ENCODE results near the gene SERAC1. TPM values are rescaled to one million over a fixed set of nuclear protein-coding genes. Genes with fewer than 3 reads are reported as not detected.

The SERAC1 gene
- total and polyA plus RNA-seq, 2 donors from 2014 or later, result 5.8 to 6.7 TPM

DNA sequence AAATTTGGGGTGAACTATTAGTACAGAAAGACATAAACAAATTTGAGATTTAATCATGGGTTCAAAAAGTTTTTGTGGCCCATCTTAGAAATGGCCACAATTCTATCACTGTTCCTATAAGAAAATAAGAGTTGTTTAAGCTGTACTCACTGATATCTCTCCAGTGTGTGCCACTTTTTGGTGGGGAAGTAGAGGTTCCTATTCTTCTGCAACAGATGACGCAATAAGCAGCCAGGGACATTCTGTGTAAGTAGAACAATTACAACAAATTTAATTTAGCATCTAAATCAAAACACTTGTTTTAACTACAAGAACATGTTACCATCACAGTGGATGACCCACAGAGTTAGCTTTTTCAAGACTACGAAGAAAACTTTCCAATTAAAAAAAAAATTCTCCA, 9.9 kb downstream of the SERAC1 start:
- Histone ChIP-seq H3K4me3 (ENCODE audit: low read length in 3 of 3) (no peak overlapping the region), H3K36me3 (ENCODE audit: control insufficient read depth in 2 of 3, insufficient read depth in 3 of 3, low read length in 3 of 3) (no peaks in the 10 kb centered on the region), H3K9me3 (ENCODE audit: control insufficient read depth in 2 of 3, insufficient read depth in 1 of 3, low read length in 3 of 3) (no peaks in the 10 kb centered on the region), H3K27me3 (ENCODE audit: control insufficient read depth, insufficient read depth, low read length) (no peaks in the 10 kb centered on the region), H3K9ac (ENCODE audit: low read length in 3 of 3) (no peak overlapping the region), H3K4me1 (ENCODE audit: control insufficient read depth in 2 of 3, insufficient read depth in 2 of 3, low read depth in 1 of 3, low read length in 3 of 3) (no peaks in the 10 kb centered on the region), H3K27ac (ENCODE audit: low read depth in 2 of 2, low read length in 2 of 2) (no peak overlapping the region)
- DNase-seq (no peak), FAIRE-seq (no peak)
- TF ChIP-seq, protein P1, sequence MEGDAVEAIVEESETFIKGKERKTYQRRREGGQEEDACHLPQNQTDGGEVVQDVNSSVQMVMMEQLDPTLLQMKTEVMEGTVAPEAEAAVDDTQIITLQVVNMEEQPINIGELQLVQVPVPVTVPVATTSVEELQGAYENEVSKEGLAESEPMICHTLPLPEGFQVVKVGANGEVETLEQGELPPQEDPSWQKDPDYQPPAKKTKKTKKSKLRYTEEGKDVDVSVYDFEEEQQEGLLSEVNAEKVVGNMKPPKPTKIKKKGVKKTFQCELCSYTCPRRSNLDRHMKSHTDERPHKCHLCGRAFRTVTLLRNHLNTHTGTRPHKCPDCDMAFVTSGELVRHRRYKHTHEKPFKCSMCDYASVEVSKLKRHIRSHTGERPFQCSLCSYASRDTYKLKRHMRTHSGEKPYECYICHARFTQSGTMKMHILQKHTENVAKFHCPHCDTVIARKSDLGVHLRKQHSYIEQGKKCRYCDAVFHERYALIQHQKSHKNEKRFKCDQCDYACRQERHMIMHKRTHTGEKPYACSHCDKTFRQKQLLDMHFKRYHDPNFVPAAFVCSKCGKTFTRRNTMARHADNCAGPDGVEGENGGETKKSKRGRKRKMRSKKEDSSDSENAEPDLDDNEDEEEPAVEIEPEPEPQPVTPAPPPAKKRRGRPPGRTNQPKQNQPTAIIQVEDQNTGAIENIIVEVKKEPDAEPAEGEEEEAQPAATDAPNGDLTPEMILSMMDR (IDR thresholded peaks at IDR 0.05; ENCODE audit: borderline replicate concordance, extremely low read depth, insufficient read depth), result no peak
- intact Hi-C loops (cut with DNase I), result no loop called here

DNA sequence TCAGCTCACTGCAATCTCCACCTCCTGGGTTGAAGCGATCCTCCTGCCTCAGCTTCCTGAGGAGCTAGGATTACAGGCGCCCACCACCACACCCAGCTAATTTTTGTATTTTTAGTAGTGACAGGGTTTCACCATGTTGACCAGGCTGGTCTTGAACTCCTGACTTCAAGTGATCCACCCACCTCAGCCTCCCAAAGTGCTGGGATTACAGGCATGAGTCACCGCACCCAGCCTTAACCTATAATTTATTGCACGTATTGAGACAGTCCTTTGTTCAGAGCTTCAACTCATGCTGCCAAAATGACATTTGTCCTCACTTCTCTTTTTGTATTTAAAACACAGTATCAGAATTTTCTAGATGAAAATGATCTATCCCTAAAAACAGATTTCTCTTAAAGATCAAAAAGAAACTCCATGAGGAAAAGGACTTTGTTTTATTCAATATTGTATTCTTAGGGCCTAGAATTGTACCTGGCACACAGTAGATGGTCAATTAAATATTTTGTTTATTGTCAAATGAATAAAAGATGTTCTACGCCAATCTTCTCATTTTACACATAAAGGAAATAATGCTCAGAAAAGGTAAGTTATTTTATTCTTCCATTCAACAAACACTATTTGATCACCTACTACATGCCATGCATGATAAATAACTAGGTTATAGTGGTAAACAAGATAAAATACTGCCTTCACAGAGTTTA, 10.8 kb downstream of the SERAC1 start:
- Histone ChIP-seq H3K27me3 (ENCODE audit: control insufficient read depth, insufficient read depth, low read length) (no peaks in the 10 kb centered on the region), H3K4me3 (ENCODE audit: low read length in 3 of 3) (no peak overlapping the region), H3K4me1 (ENCODE audit: control insufficient read depth in 2 of 3, insufficient read depth in 2 of 3, low read depth in 1 of 3, low read length in 3 of 3) (no peaks in the 10 kb centered on the region), H3K27ac (ENCODE audit: low read depth in 2 of 2, low read length in 2 of 2) (no peak overlapping the region), H3K36me3 (ENCODE audit: control insufficient read depth in 2 of 3, insufficient read depth in 3 of 3, low read length in 3 of 3) (no peaks in the 10 kb centered on the region), H3K9ac (ENCODE audit: low read length in 3 of 3) (no peak overlapping the region), H3K9me3 (ENCODE audit: control insufficient read depth in 2 of 3, insufficient read depth in 1 of 3, low read length in 3 of 3) (no peaks in the 10 kb centered on the region)
- no peak for FAIRE-seq
- intact Hi-C loops (cut with DNase I), result no loop called here
- TF ChIP-seq, protein P1 (IDR thresholded peaks at IDR 0.05; ENCODE audit: borderline replicate concordance, extremely low read depth, insufficient read depth), result no peak
- DNase-seq, result no peak

DNA sequence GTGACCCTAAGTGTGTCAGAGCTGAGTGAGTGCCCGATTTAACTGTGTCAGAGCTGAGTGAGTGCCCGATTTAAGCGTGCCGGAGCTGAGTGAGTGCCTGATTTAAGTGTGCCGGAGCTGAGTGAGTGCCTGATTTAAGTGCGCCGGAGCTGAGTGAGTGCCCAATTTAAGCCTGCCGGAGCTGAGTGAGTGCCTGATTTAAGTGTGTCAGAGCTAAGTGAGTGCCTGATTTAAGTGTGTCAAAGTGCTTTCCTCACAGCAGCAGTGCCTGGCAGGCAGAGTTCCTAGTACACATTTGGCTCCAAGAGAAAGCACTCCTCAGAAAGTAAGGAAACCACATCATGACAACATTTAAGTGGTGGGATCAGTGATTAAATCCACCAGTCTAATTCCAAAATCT, 13.2 kb downstream of the SERAC1 start:
- no peaks in the 10 kb centered on the region for H3K4me1 ChIP-seq (ENCODE audit: control insufficient read depth in 2 of 3, insufficient read depth in 2 of 3, low read depth in 1 of 3, low read length in 3 of 3)
- TF ChIP-seq, protein P1 (IDR thresholded peaks at IDR 0.05; ENCODE audit: borderline replicate concordance, extremely low read depth, insufficient read depth), result no peak
- H3K4me3 ChIP-seq (ENCODE audit: low read length in 3 of 3), result no peak overlapping the region
- DNase-seq (no peak), FAIRE-seq (no peak)
- intact Hi-C loops (cut with DNase I), result no loop called here
- H3K27me3 ChIP-seq (ENCODE audit: control insufficient read depth, insufficient read depth, low read length), result no peaks in the 10 kb centered on the region
- no peak overlapping the region for H3K9ac ChIP-seq (ENCODE audit: low read length in 3 of 3)
- no peaks in the 10 kb centered on the region for H3K9me3 ChIP-seq (ENCODE audit: control insufficient read depth in 2 of 3, insufficient read depth in 1 of 3, low read length in 3 of 3)
- no peak overlapping the region for H3K27ac ChIP-seq (ENCODE audit: low read depth in 2 of 2, low read length in 2 of 2)
- no peaks in the 10 kb centered on the region for H3K36me3 ChIP-seq (ENCODE audit: control insufficient read depth in 2 of 3, insufficient read depth in 3 of 3, low read length in 3 of 3)

DNA sequence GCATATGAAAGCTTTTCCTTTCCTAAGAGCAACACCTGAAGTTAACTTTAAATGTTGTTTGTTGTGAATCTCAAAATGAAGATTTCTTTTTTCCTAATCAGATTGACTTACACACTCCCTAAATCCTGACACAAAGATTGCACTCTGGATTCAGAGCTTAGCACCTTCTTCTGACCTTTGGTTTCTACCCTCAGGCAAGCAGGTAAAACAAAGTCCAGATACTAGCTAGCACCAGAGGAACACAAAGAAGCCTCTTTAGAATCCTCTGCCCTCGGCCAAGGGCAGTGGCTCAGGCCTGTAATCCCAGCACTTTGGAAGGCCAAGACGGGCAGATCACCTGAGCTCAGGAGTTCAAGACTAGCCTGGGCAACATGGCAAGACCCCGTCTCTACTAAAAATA, 14.5 kb downstream of the SERAC1 start:
- no peaks in the 10 kb centered on the region for H3K27me3 ChIP-seq (ENCODE audit: control insufficient read depth, insufficient read depth, low read length)
- intact Hi-C loops (cut with DNase I), result no loop called here
- H3K9me3 ChIP-seq (ENCODE audit: control insufficient read depth in 2 of 3, insufficient read depth in 1 of 3, low read length in 3 of 3), result no peaks in the 10 kb centered on the region
- no peaks in the 10 kb centered on the region for H3K4me1 ChIP-seq (ENCODE audit: control insufficient read depth in 2 of 3, insufficient read depth in 2 of 3, low read depth in 1 of 3, low read length in 3 of 3)
- TF ChIP-seq, protein P1 (IDR thresholded peaks at IDR 0.05; ENCODE audit: borderline replicate concordance, extremely low read depth, insufficient read depth), result no peak
- H3K4me3 ChIP-seq (ENCODE audit: low read length in 3 of 3), result no peak overlapping the region
- H3K27ac ChIP-seq (ENCODE audit: low read depth in 2 of 2, low read length in 2 of 2), result no peak overlapping the region
- H3K9ac ChIP-seq (ENCODE audit: low read length in 3 of 3), result no peak overlapping the region
- no peak for FAIRE-seq
- H3K36me3 ChIP-seq (ENCODE audit: control insufficient read depth in 2 of 3, insufficient read depth in 3 of 3, low read length in 3 of 3), result no peaks in the 10 kb centered on the region
- no peak for DNase-seq

Data from kidney (tissue), 14 donors.